K562 (cell line): ENCODE data around the gene TYROBP.

Source experiments
- CUX1 ChIP-seq: fragments of 200-800 bp; sonication (Bioruptor generic); IDR thresholded peaks from 2 replicates; pipeline ENCODE4 v1.6.1; 2016; ENCODE audit warnings: missing genetic modification characterization, missing compliant biosample characterization
- FOXP4 ChIP-seq: sonication (generic); formaldehyde crosslinking; IDR thresholded peaks from 2 replicates; pipeline ENCODE4 v1.8.0; 2022; ENCODE audit warnings: mild to moderate bottlenecking, missing genetic modification reagents, borderline replicate concordance
- NBN ChIP-seq: fragments of 450-650 bp; IDR thresholded peaks from 2 replicates; pipeline ENCODE4 v1.6.1; 2016; ENCODE audit warnings: low read depth, mild to moderate bottlenecking
- POLR2A ChIP-seq: fragments of 450-650 bp; conservative IDR thresholded peaks from 2 replicates; pipeline ENCODE4 v1.6.1; 2016
- SPI1 ChIP-seq: IDR thresholded peaks from 2 replicates; pipeline ENCODE4 v1.6.1; 2011; ENCODE audit warnings: low read depth, low read length, control low read depth, borderline replicate concordance
- ZNF121 ChIP-seq: sonication (generic); formaldehyde crosslinking; conservative IDR thresholded peaks from 2 replicates; pipeline ENCODE4 v1.8.0; 2022; ENCODE audit warnings: missing genetic modification reagents
- ZNF324 ChIP-seq: fragments of 250-450 bp; sonication (Bioruptor Pico); IDR thresholded peaks from 2 replicates; pipeline ENCODE4 v1.4.0; 2020; ENCODE audit warnings: mild to moderate bottlenecking

- TF ChIP-seq NBN (no peak), ZNF121 (CRISPR knock-in tag) (no peak), CUX1 (no peak), FOXP4 (CRISPR knock-in tag) (no peak), ZNF324 (CRISPR knock-in tag) (no peak), SPI1 (no peak), POLR2A (no peak)
Observed at GRCh38 chr19:35862528-35862927, 45.6 kb downstream of the TYROBP start.
